Purkinje cell (primary cell): ENCODE data around the gene LGALS7B. TPM values are rescaled to one million over a fixed set of nuclear protein-coding genes. Genes with fewer than 3 reads are reported as not detected.

Experiments
- polyA plus RNA-seq: library from polyadenylated mRNA; unstranded; fragments of >200 nt; fragmentation: Nextera tagmentation; gene quantifications from 2 replicates; pipeline ENCODE4 v1.2.1, GENCODE V29; 2014

LGALS7B gene
- polyA plus RNA-seq, result not detected in 2 replicates

DNA sequence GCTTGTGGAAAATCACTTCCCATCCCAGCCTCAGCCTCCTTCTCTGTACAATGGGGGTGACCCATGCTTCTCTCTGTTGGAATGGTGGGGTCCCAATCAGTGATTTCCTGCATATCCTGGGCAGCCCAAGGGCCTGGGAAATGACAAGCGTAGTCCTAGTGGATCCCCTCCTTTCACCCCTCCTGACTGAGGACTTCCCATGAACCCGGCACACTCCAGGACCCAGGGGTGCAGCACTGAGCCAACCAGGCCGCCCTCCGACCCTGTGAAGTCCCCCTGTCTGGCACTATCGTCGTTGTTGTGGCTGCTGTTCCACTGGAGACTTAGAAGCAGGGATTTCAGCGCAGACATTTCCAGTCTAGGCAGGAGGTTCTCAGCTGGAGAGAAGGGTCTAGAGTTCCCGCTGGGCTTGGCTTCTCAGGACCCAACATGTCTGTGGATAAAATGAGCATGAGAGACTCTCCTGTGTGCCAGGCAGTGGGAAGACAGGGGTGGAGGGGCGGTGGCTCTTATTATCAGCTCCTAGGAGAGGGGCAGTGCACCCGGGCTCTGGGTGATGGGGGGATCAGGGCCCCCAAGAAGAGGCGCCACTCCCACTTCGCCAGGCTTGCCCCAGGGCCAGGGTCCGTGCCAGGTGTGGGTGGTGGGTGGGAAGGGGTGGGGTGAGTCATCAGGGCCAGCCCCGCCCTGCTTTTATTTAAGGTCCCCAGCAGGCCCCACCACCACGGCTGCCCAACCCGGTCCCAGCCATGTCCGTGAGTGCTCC, at the start of gene LGALS7B:
Gene LGALS7B, plus strand, starts transcription at position 723 of the 766 bp plus-strand sequence. Its CDS starts 27 bp downstream, at position 750.

DNA sequence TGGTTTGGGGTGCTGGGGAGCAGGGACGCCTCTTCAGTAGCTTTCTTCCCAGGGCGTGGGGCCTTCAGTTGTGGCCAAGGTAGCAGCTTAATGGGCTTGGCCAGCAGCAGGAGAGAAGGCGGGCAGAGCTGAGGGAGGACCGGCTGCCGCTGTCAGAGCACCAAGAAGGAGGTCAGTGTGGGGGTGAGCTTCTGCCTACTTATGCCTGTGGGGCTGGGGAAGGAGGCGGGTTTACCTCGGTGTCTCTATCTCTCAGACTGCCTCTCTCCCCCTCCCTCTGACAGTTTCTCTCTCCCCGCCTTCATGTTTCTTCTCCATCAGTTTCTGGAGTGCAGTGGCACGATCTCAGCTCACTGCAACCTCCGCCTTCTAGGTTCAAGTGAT, 44.7 kb upstream of the LGALS7B start, which contains the start of gene CAPN12:
Gene CAPN12, minus strand, starts transcription at position 177 of the 384 bp plus-strand sequence. CDS start 309 bp downstream, outside the sequence.

DNA sequence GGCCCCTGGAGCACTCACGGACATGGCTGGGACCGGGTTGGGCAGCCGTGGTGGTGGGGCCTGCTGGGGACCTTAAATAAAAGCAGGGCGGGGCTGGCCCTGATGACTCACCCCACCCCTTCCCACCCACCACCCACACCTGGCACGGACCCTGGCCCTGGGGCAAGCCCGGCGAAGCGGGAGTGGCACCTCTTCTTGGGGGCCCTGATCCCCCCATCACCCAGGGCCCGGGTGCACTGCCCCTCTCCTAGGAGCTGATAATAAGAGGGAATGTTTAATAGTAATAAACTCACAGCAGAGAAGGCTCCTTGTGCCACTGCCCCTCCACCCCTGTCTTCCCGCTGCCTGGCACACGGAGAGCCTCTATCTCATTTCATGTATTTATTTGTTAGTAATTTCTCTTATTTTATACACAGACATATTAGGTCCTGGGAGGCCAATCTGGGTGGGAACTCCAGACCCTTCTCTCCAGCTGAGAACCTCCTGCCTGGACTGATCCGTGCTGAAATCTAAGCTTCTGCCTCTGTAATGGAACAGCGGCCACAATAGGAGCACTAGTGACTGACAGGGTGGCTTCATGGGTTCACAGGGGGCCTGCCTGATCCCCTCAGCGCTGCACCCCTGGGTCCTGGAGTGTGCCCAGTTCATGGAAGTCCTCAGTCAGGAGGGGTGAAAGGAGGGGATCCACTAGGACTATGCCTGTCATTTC, 15.4 kb upstream of the LGALS7B start, which contains the start of gene LGALS7:
Gene LGALS7, minus strand, starts transcription at position 49 of the 709 bp plus-strand sequence. Its CDS starts 25 bp downstream, at position 24.

DNA sequence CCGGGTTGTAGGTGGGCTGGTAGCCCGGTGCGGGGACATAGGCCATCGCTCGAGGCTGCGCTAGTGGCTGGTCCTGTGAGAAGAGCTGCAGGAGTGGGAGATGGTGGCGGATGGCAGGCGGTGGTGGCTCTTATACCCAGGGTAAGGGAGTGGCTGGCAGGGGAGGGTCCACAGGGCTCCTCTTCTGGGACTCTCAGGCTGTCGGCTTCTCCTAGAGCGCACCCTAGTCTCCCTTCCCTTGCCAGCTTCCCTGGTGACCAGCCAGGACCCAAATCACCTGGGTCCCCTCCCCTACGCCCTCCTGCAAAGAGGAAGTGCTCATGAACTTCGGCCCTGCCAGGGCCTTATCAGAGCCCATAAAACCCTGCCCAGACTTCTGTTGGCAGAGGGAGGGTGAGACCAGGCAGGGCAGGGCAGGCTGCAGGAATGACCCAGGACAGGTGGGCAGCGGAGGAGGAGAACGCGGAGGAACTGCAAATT, 23.9 kb downstream of the LGALS7B start, which contains the start of gene LGALS4:
Gene LGALS4, minus strand, starts transcription at position 105 of the 480 bp plus-strand sequence. Its CDS starts 59 bp downstream, at position 46.

Other genes starting within 250 kb of the LGALS7B start
- not detected in 2 replicates for gene MAP4K1, start 171.2 kb upstream of the LGALS7B start, polyA plus RNA-seq
- gene EIF3K, start 170.0 kb upstream of the LGALS7B start, polyA plus RNA-seq, result 469 and 501 TPM in 2 replicates
- gene ACTN4, start 141.6 kb upstream of the LGALS7B start, polyA plus RNA-seq, result 1.1 and 2.8 TPM in 2 replicates
- 1.8 and 4.4 TPM in 2 replicates for gene CAPN12, start 44.7 kb upstream of the LGALS7B start, polyA plus RNA-seq
- not detected in 2 replicates for gene LGALS7, start 15.7 kb upstream of the LGALS7B start, polyA plus RNA-seq
- gene LGALS4, start 23.7 kb downstream of the LGALS7B start, polyA plus RNA-seq, result not detected in 2 replicates
- 63.8 and 112 TPM in 2 replicates for gene ECH1, start 42.6 kb downstream of the LGALS7B start, polyA plus RNA-seq
- gene HNRNPL, start 60.8 kb downstream of the LGALS7B start, polyA plus RNA-seq, result 52.1 and 68.7 TPM in 2 replicates
- gene RINL, start 89.1 kb downstream of the LGALS7B start, polyA plus RNA-seq, result 0.39 TPM in 1 of 2 replicates, not detected in the other
- gene SIRT2, start 110.4 kb downstream of the LGALS7B start, polyA plus RNA-seq, result 6.7 and 9.9 TPM in 2 replicates
- 2.4 and 3.0 TPM in 2 replicates for gene NFKBIB, start 110.8 kb downstream of the LGALS7B start, polyA plus RNA-seq
- gene CCER2, start 123.0 kb downstream of the LGALS7B start, polyA plus RNA-seq, result not detected in 2 replicates
- gene SARS2, start 141.6 kb downstream of the LGALS7B start, polyA plus RNA-seq, result 10.6 and 17.0 TPM in 2 replicates
- 22.1 and 35.8 TPM in 2 replicates for gene MRPS12, start 141.7 kb downstream of the LGALS7B start, polyA plus RNA-seq
- gene FBXO17, start 186.5 kb downstream of the LGALS7B start, polyA plus RNA-seq, result 1.7 and 2.7 TPM in 2 replicates
- gene FBXO27, start 243.3 kb downstream of the LGALS7B start, polyA plus RNA-seq, result 2.2 and 2.7 TPM in 2 replicates